Suprapubic skin (tissue), 4 donors: ENCODE data around the gene SYT17.

Experiments
- EP300 ChIP-seq: sonication (generic); formaldehyde crosslinking; IDR thresholded peaks from one replicate; pipeline ENCODE4 v1.6.1; 2017; ENCODE audit warnings: antibody characterized with exemption
- POLR2A ChIP-seq, 2 donors: fragments of 450-650 bp; IDR thresholded peaks; one replicate each; pipeline ENCODE4 v1.6.1; 2017; ENCODE audit warnings: antibody characterized with exemption in 2 of 2, mild to moderate bottlenecking in 2 of 2, moderate library complexity in 2 of 2
- POLR2AphosphoS5 ChIP-seq, 3 donors: sonication (generic); formaldehyde crosslinking; IDR thresholded peaks; one replicate each; pipeline ENCODE4 v1.6.1; 2017; ENCODE audit warnings: antibody characterized with exemption in 3 of 3
- TF ChIP-seq, protein P1 (sequence below), 2 donors: fragments of 200-600 bp in 1 of 2; fragments of 450-650 bp in 1 of 2; sonication (generic) in 1 of 2; IDR thresholded peaks; one replicate each; pipeline ENCODE4 v1.5.1; 2016 to 2019; ENCODE audit warnings: antibody characterized with exemption in 2 of 2, mild to moderate bottlenecking in 1 of 2, moderate library complexity in 1 of 2

DNA sequence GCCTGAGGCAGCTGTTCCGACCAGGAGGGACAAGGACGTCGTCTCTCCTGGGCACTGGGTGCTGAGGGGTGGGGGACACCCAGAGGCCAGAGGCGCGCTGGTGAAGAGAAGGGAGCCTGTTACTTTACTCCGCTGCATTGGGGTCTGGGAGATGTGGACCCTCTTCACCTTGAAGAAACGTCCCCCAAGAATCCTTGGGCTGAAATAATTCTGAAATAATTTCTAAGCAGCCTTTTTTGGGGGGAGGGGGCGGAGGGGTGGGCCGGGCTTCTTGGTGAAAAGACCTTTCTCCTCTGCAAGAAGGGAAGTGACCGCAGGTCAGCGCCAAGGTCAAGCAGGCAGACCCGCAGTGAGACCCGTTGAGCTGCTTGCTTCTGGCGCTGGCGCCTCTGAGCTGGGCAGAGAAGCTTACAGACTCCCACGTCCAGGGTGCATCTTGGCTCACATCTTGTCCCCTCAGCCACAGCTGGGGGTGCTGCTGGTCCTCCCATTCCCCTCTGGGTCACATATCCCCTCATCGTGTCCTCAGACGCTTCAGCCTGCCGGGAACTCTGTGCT, 1.1 kb downstream of the SYT17 start:
- TF ChIP-seq POLR2A (IDR thresholded peaks at IDR 0.05) (no peak), POLR2AphosphoS5 (IDR thresholded peaks at IDR 0.05) (no peak), EP300 (no peak)
- TF ChIP-seq, protein P1, sequence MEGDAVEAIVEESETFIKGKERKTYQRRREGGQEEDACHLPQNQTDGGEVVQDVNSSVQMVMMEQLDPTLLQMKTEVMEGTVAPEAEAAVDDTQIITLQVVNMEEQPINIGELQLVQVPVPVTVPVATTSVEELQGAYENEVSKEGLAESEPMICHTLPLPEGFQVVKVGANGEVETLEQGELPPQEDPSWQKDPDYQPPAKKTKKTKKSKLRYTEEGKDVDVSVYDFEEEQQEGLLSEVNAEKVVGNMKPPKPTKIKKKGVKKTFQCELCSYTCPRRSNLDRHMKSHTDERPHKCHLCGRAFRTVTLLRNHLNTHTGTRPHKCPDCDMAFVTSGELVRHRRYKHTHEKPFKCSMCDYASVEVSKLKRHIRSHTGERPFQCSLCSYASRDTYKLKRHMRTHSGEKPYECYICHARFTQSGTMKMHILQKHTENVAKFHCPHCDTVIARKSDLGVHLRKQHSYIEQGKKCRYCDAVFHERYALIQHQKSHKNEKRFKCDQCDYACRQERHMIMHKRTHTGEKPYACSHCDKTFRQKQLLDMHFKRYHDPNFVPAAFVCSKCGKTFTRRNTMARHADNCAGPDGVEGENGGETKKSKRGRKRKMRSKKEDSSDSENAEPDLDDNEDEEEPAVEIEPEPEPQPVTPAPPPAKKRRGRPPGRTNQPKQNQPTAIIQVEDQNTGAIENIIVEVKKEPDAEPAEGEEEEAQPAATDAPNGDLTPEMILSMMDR (IDR thresholded peaks at IDR 0.05), result no peak
